GM19025 (cell line): ENCODE results near the gene SP100.

Experiments
- ATAC-seq: cut with Tn5 transposase; IDR thresholded peaks from one replicate; pipeline ENCODE4 v1.9.1; 2021; ENCODE audit warnings: mild to moderate bottlenecking, low read depth, moderate library complexity; ENCODE audit not compliant: unreplicated experiment

The SP100 gene

DNA sequence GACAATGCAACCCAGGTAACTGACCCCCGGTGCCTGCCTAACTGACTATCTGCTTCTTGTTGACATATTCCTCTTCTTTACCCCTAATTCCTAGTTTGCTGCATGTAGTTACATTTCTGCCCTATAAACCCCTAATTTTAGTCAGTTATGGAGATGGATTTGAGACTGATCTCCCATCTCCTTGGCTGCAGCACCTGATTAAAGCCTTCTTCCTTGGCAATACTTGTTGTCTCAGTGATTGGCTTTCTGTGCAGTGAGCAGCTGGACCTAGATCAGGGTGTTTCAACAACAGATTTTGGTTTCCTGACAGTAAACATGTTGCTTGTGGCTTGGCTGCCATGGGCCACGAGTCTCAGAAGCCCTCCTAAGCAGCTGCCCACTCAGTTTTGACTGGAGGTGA lies 105.4 kb downstream of the SP100 start:
- ATAC-seq: no peak

DNA sequence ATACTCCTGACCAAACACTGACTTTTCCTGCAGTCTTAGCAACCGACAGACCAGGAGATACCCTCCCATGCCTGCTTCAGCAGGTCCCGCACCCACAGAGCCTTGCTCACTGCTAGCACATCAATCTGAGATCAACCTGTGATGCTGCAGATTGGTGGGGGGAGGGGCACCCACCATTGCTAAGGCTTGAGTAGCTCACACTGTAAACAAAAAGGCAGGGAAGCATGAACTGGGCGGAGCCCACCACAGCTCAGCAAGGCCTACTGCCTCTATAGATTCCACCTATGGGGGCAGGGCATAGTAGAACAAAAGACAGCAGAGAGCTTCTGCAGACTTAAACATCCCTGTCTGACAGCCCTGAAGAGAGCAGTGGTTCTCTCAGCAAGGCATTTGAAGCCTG lies 109.7 kb downstream of the SP100 start:
- ATAC-seq: no peak

DNA sequence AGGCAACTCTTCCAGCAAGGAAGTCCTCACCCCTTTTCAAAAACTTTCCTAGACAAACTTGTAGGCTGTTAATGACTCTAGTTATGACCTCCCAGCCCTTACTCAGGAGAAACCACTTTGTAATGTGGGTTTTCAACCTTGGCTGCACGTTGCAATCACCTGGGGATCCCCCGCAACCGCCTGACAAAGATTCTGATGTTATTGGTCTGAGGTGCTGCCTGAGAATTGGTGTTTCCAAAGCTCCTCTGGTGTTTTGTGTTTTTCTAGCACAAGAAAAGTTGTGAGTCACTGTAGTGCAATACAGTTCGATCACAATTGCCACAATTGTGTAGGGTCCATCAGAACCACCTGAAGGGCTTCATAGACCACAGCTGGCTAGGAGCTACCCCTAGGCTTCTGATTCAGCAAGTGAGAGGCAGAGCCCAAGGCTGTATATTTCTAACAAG lies 121.6 kb downstream of the SP100 start:
- peak; percentile 72 for ATAC-seq

DNA sequence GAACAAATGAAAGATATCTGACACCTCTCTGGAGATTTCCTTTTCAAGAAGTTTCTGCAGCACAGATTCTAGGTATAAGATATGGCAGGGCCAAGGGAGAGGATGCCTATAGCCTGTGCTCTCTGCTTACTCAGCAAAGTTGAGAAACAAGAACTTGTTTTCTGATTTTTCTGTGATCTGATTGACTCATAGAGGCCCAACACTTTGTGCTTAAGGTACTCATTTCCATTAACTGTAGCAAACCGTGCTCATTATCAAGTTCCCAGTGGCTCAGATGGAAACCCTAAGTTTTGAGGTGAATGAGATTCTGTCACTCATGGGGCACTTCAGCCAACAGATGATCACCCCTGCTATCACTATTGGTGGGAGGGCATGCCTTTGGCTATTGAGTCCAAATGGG lies 124.3 kb downstream of the SP100 start:
- no peak for ATAC-seq

DNA sequence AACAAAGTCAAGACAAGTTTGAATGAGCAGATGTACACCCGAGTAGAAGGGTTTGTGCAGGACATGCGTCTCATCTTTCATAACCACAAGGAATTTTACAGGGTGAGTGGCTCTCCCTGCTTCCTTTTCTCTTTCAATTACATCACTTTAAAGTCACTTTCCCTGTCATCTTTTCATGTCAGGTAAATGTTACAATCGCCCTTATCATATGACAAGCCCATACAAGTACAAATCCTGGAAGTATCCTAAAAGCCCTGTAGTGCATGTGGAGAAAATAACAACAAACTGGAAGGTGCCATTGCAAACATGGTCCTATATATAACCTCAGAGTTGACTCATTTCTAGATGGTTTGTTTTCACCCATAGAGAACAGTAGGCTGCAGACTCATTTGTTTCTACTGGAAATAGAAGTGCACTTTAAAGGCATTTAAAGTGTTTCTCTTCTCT lies 126.0 kb downstream of the SP100 start:
- ATAC-seq: peak; percentile 45

DNA sequence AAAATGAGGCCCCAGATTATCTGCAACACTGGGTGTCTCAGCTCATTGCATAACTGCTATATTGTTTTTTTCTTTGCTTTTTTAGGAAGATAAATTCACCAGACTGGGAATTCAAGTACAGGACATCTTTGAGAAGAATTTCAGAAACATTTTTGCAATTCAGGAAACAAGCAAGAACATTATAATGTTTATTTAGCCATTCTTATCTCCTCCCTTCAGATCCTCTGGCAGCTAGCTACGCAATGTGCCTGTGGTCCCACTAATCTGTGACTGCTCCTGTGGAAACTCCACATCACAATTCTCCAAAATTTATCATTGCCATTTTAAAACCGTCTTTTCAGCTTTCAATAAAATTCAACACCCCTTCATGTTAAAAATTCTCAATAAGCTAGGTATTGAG lies 126.8 kb downstream of the SP100 start:
- ATAC-seq: no peak

DNA sequence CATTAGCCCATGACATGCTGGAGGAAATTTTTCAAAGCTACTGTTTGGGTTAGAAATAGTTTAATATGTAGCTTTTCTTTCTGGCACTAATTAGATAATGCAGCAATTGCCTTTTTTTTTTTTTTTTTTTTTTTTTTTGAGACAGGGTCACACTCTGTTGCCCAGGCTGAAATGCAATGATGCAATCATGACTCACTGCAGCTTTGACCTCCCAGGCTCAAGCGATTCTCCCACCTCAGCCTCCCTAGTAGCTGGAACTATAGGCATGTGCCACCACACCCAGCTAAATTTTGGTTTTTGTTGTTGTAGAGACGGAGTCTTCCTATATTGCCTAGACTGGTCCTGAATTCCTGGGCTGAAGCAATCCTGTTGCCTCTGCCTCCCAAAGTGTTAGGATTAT lies 136.2 kb downstream of the SP100 start:
- no peak for ATAC-seq

DNA sequence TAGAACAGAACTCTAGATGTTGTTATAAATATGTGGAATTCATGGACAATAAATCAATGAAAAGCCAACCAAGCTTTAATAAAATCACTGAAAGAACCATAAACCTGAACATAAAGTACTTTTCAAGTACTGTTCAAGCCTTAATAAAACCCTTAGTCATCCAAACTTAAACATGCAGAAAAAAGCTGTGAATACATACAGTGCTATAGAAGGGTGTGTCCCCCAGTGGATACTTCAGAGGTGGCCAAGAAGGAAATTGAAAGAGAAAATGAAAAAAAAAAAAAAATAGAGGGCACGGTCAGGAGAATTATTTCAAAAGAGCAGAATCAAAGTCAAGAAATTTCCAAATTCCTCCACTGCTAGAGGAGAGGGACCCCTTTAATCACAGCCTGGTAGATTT lies 141.1 kb downstream of the SP100 start:
- no peak for ATAC-seq

DNA sequence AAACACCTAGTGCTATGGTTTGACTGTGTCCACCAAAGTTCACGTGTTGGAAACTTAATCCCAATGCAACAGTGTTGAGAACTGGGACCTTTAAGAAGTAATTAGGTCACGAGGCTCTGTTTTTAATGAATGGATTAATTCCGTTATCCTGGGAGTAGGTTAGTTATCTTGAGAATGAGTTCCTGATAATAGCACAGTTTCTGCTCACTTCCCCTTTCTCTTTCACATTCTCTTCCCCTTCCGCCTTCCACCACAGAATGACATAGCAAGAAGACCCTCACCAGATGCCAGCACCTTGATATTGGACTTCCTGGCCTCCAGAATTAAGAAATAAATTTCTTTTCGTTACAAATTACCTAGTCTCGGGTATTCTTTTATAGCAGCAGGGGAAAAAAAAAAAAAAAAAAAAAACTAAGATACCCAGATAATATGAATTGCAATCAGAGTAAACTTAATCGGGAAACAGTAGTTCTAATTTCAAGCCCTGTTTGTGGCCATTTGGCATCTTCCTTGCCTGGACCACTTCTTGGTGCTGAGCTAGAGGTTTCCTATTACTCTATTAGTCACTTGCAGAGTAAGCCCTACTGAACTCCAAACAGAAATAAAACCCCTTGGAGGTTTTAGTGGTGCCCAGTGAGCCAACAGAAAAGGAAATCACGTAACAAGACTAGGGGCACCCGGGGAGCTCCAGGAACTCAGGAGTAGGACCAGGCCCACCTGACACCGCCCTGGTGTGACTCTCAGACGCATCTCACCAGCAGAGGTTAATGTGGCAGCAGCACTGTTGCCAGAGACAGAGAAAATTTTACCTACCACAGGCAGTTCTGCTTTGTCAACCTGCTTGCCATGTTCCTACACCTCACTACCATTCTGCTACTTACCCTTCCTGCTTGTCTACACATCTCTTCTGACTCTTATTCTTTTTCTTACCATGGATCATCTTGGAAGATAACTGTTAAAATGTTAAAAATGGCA lies 149.1 kb downstream of the SP100 start:
- no peak for ATAC-seq

DNA sequence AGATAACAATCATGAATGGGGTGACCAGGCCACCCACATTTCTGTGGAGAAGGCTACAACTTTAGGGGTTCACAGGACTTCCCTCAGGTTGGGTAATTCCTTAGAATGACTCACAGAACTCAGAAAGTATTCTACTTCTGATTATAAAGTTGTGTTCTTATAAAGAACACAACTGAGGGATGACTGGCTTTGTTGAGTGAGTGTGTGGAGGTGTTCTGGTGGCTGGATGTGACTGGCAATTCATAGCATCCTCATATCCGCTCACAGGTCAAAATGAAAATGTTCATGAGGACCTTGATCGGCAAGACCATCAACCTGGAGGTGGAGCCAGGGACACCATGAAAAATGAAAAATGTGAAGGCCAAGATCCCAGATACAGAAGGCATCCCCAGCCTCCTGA lies 153.3 kb downstream of the SP100 start:
- ATAC-seq: no peak

DNA sequence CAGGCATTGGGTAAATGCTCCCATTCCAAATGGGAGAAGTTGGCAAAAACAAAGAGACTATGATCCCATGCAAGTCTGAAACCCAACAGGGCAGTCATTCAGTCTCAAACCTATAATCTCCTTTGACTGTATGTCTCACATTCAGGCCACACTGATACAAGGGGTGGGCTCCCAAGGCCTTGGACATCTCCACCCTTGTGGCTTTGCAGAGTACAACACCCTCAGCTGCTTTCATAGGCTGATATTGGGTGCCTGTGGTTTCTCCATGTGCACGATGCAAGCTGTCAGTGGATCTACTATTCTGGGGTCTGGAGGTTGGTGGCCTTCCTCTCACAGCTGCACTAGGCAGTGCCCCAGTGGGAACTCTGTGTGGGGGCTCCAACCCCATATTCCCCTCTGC lies 155.0 kb downstream of the SP100 start:
- ATAC-seq: no peak

DNA sequence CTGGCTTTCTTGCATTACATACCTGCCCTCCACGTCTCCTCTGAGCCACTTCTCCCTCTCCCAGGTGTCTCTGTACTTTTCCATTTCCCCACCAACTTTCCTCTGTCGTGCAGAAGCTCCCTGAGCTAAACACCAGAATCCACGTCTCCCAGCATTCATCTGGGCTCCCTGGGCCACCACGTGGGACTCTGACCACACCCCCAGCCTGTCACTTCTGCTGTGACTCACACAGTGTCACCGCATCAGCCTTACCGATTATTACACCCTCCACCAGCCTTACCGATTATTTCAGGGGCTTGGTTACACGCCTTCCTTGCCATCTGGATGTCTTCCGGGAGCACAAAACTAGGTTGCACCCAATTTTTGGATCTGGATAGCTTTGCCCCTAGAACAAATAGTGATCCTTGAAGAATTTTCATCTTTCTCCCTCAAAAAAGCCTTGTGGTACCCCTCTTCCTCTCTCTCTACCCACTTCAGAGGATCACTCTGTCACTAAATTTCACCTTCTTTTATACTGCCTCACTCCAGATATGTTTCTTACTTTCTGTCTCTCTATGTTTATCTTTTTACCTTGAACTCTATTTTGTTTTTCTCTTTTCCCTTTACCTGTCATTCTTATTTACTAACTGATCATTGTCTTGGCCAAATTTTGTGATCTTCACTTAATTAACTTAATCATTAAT lies 159.8 kb downstream of the SP100 start:
- no peak for ATAC-seq

DNA sequence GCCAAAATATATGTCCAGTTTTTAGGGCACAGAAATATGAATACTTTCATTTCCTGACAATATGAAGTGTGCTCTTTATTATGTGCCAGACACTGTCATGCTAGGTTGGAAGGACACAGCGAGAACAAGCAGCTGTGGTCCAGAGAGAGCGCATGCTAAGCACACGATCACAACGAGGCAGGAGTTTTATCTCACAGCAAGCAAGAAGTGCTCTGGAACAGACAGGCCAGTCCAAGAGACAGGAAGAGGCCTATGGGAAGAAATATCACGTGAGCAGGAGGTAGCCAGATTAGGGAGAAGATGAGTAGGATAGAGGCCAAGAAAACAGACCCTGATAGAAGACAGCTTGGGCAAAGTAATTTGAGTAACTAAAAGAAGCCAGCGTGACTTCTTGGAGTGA lies 161.1 kb downstream of the SP100 start:
- ATAC-seq: no peak

DNA sequence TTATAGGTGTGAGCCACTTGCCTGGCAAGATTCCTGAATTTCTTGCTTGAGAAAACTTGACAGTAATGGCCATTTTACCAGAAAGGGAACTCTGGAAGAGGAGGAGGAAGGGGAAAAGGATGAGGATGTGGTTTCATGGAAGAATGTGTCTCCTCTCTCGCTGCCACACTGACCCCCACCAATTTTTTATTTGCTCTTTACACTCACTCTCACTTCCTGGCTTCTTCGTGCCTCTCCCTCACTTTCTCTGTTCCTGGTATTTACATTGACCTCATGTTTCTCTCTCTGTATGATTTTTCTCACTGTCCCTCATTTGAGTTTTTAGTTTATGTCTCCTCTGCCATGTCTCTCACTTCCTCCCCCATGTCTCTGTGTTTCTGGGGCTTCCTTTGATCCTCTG lies 162.1 kb downstream of the SP100 start:
- ATAC-seq: no peak

DNA sequence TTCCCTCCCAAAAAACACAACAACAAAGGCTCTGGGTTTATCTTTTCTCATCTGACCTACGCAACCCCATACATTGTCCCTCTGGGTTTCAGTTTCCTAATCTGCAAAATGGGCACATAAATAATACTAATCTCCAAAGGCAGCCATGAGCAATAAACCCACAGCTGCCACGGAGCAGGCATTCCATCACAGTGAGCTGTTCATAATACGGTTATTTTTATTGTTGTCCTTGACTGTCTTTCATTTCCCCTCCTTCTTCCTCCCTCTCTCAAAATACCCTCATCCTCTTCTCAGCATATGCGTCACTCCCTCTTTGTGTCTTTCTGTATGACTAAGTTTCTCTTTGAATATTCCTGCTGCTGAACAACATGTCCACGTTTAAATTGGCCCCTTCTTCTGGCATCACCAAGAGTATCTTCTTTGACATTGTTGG lies 166.9 kb downstream of the SP100 start:
- no peak for ATAC-seq

DNA sequence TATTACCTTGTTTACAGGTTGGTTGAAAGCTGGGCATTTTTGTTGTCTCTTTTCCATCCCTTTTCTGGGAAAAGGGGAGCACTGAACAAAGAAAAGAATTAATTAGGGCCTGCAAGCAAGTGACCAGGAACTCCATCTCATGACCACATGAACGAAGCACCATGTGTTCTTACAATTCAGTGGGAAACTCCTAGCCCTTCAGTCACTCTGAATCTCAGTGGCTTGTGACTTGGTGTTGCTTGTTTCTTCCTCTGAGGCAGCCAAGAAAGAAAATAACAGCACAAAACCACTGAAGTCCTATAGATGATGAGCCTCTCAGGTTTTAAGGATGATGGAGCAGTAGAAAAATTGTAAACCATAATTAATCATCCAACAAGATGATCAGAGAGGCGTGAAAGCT lies 167.6 kb downstream of the SP100 start:
- ATAC-seq: no peak

DNA sequence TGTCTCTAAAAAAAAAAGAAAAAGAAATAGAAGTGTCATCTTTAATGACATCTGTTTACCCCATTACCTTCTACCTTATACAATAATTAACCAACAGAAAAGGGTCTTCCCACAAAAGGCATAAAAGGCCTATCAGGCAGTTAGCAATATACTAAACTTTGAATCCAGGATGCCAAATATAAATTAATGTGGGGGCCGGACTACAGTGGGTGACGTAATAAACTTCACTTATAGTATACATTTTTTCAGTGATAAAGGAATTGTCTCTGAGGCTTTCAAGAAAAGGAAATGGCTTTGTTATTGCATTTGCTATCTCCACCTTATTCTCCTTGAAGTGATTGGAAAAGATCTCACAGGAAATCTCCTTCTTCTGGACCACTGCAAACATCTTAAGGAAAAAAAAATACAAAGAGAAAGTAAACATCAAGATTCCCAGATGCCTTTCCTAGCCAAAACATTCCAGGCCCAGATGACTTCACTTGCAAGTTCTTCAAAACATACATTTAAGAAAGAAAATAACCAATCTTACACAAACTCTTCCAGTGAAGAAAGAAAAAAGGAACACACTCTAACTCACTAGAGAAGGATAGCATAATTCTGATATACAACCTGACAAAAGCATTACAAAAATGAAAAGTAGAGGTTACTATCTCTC lies 170.5 kb downstream of the SP100 start:
- no peak for ATAC-seq

DNA sequence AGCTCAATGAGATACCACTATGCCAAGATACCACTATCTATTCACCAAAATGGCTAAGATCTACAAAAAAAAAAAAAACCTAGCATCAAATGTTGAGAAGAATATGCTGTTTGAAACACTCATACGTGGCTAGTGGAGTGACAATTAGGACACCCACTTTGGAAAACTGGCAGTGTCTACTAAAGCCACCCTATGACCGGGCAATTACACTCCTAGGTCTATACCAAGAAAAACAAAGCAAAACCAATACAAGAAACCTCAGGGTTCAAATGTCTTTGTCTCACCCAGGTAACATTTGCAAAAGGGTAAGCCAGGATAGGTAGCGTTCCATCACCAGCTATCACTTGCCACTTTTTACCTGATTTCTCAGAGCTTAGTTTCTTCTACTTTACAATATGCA lies 173.0 kb downstream of the SP100 start:
- no peak for ATAC-seq

DNA sequence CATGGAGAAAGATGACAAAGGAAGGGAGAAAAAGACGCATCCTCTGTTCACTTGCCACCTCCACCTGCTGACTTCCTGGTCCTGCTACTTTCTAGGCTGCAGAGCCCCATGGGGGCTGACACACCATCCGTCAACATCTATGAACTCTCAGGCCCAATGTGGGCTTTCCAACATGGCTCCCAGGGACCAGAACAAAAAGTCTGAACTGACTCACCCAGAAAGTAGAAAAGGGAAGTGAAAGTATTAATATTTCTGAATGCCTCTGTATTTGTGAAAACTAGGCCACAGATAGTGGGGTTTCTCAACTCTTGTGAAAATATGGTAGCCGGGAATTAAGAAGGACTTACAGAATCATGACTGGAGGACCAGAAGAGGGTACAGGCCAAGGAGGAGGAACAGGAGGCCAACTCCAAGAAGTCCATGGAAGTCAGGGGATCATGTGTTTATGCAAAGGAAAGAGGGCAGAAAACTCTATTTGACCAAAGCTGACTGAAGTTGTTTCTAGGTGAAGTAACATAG lies 173.6 kb downstream of the SP100 start:
- ATAC-seq: peak; percentile 96

DNA sequence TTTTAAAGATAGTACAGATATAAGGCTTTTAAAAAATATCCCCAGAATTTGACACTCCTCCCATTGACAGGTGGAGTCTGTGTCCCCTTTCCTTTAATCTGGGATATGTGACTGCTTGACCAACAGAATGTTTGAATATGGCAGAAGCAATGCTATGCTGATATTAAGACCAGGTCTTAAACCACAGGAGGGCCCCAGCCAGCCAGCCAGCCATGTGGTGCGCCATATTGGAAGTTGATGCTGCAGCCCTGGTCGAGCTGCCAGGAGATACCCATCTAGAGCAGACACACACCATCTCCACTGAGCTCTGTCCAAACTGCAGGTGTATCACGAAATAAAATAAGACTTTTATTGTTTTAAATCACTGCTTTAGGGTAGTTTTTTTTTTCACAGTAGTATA lies 174.3 kb downstream of the SP100 start:
- ATAC-seq: no peak

DNA sequence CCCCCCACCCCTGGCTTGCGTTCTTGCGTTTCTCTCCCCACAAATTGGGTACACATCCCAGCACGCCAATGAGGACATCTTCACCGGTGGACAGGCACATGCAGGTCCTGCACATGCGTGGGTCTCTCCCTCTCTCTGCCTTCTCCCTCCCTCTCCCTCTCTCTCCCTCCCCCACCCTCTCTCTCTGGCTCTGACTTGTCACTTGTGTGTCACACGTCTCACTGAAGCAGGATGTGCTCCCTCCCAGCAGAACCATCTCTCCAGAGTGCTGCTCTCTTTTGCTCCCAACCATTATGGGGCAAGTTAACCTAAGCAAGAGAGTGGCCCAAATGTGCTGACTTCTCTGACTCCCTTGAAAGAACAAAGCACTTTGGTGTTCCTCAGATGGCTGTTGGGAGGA lies 175.8 kb downstream of the SP100 start:
- no peak for ATAC-seq
